ENCODE results near the gene GLB1L2. TPM values are rescaled to one million over a fixed set of nuclear protein-coding genes. Genes with fewer than 3 reads are reported as not detected.

GLB1L2 gene
- total and polyA plus RNA-seq, 2 donors, result 0.46 to 0.47 TPM

- Histone ChIP-seq H3K4me1 (ENCODE audit: control insufficient read depth in 2 of 2, insufficient read depth in 2 of 2, low read length in 2 of 2) (no peaks in the 10 kb centered on the region), H3K27me3 (ENCODE audit: control insufficient read depth in 2 of 2, insufficient read depth in 1 of 2, low read length in 1 of 2) (no peaks in the 10 kb centered on the region), H3K9me3 (ENCODE audit: control insufficient read depth in 2 of 2, insufficient read depth in 1 of 2, low read length in 1 of 2) (no peaks in the 10 kb centered on the region), H3K36me3 (ENCODE audit: control insufficient read depth in 2 of 2, insufficient read depth in 2 of 2, low read length in 1 of 2) (no peaks in the 10 kb centered on the region), H3K4me3 (ENCODE audit: low read length in 2 of 2) (no peak overlapping the region), H3K27ac (ENCODE audit: low read depth in 1 of 2, low read length in 1 of 2) (no peak overlapping the region)
- no peak for DNase-seq (ENCODE audit: low read depth in 6 of 9, low spot score in 9 of 9)
- 95% methylated on average over 16 of the region's 16 CpGs for WGBS
Measured at GRCh38 chr11:134374891-134375550, 43.2 kb downstream of the GLB1L2 start.

DNA sequence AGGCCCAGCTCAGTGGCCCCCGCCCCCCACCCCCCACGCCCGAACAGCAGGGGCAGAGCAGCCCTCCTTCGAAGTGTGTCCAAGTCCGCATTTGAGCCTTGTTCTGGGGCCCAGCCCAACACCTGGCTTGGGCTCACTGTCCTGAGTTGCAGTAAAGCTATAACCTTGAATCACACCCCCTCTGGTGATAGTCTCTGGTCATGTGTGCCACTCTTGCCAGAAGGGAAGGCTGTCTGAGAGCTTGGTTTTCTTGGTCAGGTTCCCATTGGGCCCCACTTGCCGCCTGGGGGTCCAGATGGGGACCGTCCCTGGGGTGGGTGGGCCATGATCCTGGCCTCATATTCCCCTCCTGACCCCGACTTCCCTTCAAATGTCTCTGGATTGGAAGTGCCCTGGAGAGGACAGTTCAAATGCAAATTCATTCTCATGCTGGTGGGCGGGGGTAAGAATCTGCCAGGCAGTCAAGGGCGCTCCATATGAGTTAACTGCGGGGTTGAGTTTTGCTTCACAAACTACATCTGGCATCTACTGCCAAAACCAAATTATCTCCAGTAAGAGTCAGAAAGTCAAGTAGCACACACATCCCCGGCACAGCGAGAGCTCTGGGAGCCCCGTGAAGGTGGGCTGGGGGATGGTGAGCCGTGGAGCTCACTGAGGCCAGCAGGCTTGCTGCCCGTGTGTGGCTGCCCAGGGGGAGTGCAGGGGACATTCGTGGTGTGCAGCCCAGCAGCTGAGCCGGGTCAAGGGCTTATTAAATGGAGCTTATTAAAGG lies 44.5 kb downstream of the GLB1L2 start:
- H3K4me3 ChIP-seq (ENCODE audit: low read length in 2 of 2), result no peak overlapping the region
- no peaks in the 10 kb centered on the region for H3K9me3 ChIP-seq (ENCODE audit: control insufficient read depth in 2 of 2, insufficient read depth in 1 of 2, low read length in 1 of 2)
- DNase-seq (ENCODE audit: low read depth in 6 of 9, low spot score in 9 of 9), result no peak
- no peak overlapping the region for H3K27ac ChIP-seq (ENCODE audit: low read depth in 1 of 2, low read length in 1 of 2)
- no peaks in the 10 kb centered on the region for H3K36me3 ChIP-seq (ENCODE audit: control insufficient read depth in 2 of 2, insufficient read depth in 2 of 2, low read length in 1 of 2)
- WGBS, result 87% methylated on average over 18 of the region's 18 CpGs
- H3K4me1 ChIP-seq (ENCODE audit: control insufficient read depth in 2 of 2, insufficient read depth in 2 of 2, low read length in 2 of 2), result no peaks in the 10 kb centered on the region
- no peaks in the 10 kb centered on the region for H3K27me3 ChIP-seq (ENCODE audit: control insufficient read depth in 2 of 2, insufficient read depth in 1 of 2, low read length in 1 of 2)

- 91% methylated on average over 14 of the region's 14 CpGs for whole genome bisulfite sequencing
- H3K27me3 ChIP-seq (ENCODE audit: control insufficient read depth in 2 of 2, insufficient read depth in 1 of 2, low read length in 1 of 2), result no peaks in the 10 kb centered on the region
- H3K4me1 ChIP-seq (ENCODE audit: control insufficient read depth in 2 of 2, insufficient read depth in 2 of 2, low read length in 2 of 2), result no peaks in the 10 kb centered on the region
- no peaks in the 10 kb centered on the region for H3K9me3 ChIP-seq (ENCODE audit: control insufficient read depth in 2 of 2, insufficient read depth in 1 of 2, low read length in 1 of 2)
- H3K27ac ChIP-seq (ENCODE audit: low read depth in 1 of 2, low read length in 1 of 2), result no peak overlapping the region
- H3K36me3 ChIP-seq (ENCODE audit: control insufficient read depth in 2 of 2, insufficient read depth in 2 of 2, low read length in 1 of 2), result no peaks in the 10 kb centered on the region
- no peak for DNase-seq (ENCODE audit: low read depth in 6 of 9, low spot score in 9 of 9)
- no peak overlapping the region for H3K4me3 ChIP-seq (ENCODE audit: low read length in 2 of 2)
Measured at GRCh38 chr11:134377876-134378275, 46.1 kb downstream of the GLB1L2 start.

DNA sequence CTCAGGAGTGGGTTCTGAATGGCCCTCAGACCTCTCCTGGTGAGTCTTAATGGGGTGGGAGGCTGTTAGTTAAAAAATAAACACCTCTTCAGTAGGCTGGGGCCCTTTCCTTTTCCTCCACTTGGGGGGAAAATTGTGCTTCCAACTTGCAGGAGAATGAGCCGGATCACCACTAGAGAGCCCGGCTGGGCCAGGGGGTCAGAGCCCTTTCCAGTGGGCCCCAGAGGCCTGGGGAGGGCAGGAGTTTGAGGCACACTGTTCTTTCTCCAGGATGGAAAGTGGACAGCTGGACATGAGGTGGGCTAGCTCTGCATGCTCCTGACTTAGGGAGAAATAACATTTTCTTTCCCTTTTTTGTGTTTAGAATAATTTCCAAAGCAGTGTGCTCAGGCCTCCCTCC lies 47.5 kb downstream of the GLB1L2 start:
- H3K4me1 ChIP-seq (ENCODE audit: control insufficient read depth in 2 of 2, insufficient read depth in 2 of 2, low read length in 2 of 2), result no peaks in the 10 kb centered on the region
- no peaks in the 10 kb centered on the region for H3K9me3 ChIP-seq (ENCODE audit: control insufficient read depth in 2 of 2, insufficient read depth in 1 of 2, low read length in 1 of 2)
- no peak overlapping the region for H3K4me3 ChIP-seq (ENCODE audit: low read length in 2 of 2)
- no peaks in the 10 kb centered on the region for H3K36me3 ChIP-seq (ENCODE audit: control insufficient read depth in 2 of 2, insufficient read depth in 2 of 2, low read length in 1 of 2)
- H3K27ac ChIP-seq (ENCODE audit: low read depth in 1 of 2, low read length in 1 of 2), result no peak overlapping the region
- H3K27me3 ChIP-seq (ENCODE audit: control insufficient read depth in 2 of 2, insufficient read depth in 1 of 2, low read length in 1 of 2), result peaks cover 0 to under 1% of the 10 kb centered on the region in 2 donors
- DNase-seq (ENCODE audit: low read depth in 6 of 9, low spot score in 9 of 9), result no peak
- WGBS, result 90% methylated on average over 2 of the region's 2 CpGs

DNA sequence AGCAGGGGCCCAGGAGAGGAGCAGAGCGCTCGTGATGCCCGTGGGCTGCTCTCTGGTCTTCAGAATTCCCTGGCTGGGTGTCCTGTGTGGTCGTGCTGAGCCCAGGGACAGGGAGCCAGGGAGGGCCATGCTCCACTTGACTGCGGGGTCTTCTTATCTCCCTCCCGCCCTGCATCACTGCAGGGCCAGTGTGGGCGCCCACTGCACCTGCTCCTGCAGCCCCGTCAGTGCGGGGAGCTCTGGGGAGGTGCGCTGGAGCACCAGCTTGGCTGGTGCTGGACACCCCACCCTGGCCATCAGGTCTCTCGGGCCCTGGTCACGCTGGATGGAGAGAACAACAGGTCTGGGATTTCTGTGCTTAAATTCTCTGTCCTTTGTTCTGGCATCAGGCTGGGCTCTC lies 48.4 kb downstream of the GLB1L2 start:
- no peak overlapping the region for H3K27ac ChIP-seq (ENCODE audit: low read depth in 1 of 2, low read length in 1 of 2)
- no peak overlapping the region for H3K4me3 ChIP-seq (ENCODE audit: low read length in 2 of 2)
- peaks cover 0 to 7% of the 10 kb centered on the region in 2 donors for H3K27me3 ChIP-seq (ENCODE audit: control insufficient read depth in 2 of 2, insufficient read depth in 1 of 2, low read length in 1 of 2)
- no peaks in the 10 kb centered on the region for H3K9me3 ChIP-seq (ENCODE audit: control insufficient read depth in 2 of 2, insufficient read depth in 1 of 2, low read length in 1 of 2)
- H3K36me3 ChIP-seq (ENCODE audit: control insufficient read depth in 2 of 2, insufficient read depth in 2 of 2, low read length in 1 of 2), result no peaks in the 10 kb centered on the region
- WGBS, result 92% methylated on average over 12 of the region's 12 CpGs
- DNase-seq (ENCODE audit: low read depth in 6 of 9, low spot score in 9 of 9), result no peak
- H3K4me1 ChIP-seq (ENCODE audit: control insufficient read depth in 2 of 2, insufficient read depth in 2 of 2, low read length in 2 of 2), result no peaks in the 10 kb centered on the region

DNA sequence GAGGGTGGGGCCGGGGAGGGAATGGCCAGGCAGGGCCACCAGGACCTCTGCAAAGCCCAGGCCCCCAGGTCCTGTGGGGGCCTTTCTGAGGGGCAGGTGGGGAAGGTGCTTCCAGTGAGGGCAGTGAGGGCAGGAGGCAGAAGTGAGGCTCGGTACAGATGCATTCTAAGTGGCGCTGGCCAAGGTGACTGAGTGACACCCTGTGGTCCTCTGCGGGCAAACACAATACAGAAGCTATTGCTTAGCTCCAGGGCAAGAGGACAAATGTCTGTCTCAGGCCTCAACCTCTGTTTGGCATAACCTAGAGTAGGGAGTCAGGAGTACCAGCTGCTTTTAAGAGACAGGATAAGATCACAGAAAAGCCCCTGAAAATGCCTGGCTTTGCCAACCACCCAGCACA lies 49.0 kb downstream of the GLB1L2 start:
- Histone ChIP-seq H3K4me3 (ENCODE audit: low read length in 2 of 2) (no peak overlapping the region), H3K36me3 (ENCODE audit: control insufficient read depth in 2 of 2, insufficient read depth in 2 of 2, low read length in 1 of 2) (no peaks in the 10 kb centered on the region), H3K9me3 (ENCODE audit: control insufficient read depth in 2 of 2, insufficient read depth in 1 of 2, low read length in 1 of 2) (no peaks in the 10 kb centered on the region), H3K27me3 (ENCODE audit: control insufficient read depth in 2 of 2, insufficient read depth in 1 of 2, low read length in 1 of 2) (peaks cover 0 to 8% of the 10 kb centered on the region in 2 donors), H3K27ac (ENCODE audit: low read depth in 1 of 2, low read length in 1 of 2) (no peak overlapping the region), H3K4me1 (ENCODE audit: control insufficient read depth in 2 of 2, insufficient read depth in 2 of 2, low read length in 2 of 2) (peaks cover 0 to 5% of the 10 kb centered on the region in 2 donors)
- WGBS, result 85% methylated on average over 4 of the region's 4 CpGs
- DNase-seq (ENCODE audit: low read depth in 6 of 9, low spot score in 9 of 9), result no peak

DNA sequence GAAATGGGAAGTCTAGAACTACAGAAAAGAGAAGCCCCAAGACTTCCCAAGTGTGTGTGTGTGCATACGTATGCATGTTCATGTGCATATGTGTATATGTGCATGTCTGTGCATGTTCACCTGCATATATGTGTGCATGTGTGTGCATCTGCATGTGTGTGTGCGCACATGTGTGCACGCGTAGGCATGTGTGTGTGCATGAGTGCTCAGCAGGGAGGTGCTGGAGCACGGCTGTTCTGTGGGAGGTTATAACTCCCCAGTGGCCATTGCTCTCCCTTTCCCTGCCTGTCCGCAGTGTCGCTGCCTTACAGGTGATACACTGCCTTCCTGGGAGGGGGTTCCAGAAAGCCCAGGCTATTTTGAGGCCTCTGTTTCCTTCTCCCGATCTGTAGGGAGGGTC lies 50.5 kb downstream of the GLB1L2 start:
- DNase-seq (ENCODE audit: low read depth in 6 of 9, low spot score in 9 of 9), result no peak
- H3K27me3 ChIP-seq (ENCODE audit: control insufficient read depth in 2 of 2, insufficient read depth in 1 of 2, low read length in 1 of 2), result peaks cover 0 to 8% of the 10 kb centered on the region in 2 donors
- H3K9me3 ChIP-seq (ENCODE audit: control insufficient read depth in 2 of 2, insufficient read depth in 1 of 2, low read length in 1 of 2), result no peaks in the 10 kb centered on the region
- H3K36me3 ChIP-seq (ENCODE audit: control insufficient read depth in 2 of 2, insufficient read depth in 2 of 2, low read length in 1 of 2), result no peaks in the 10 kb centered on the region
- no peak overlapping the region for H3K27ac ChIP-seq (ENCODE audit: low read depth in 1 of 2, low read length in 1 of 2)
- no peak overlapping the region for H3K4me3 ChIP-seq (ENCODE audit: low read length in 2 of 2)
- H3K4me1 ChIP-seq (ENCODE audit: control insufficient read depth in 2 of 2, insufficient read depth in 2 of 2, low read length in 2 of 2), result peaks cover 0 to 19% of the 10 kb centered on the region in 2 donors
- WGBS, result 95% methylated on average over 8 of the region's 8 CpGs

DNA sequence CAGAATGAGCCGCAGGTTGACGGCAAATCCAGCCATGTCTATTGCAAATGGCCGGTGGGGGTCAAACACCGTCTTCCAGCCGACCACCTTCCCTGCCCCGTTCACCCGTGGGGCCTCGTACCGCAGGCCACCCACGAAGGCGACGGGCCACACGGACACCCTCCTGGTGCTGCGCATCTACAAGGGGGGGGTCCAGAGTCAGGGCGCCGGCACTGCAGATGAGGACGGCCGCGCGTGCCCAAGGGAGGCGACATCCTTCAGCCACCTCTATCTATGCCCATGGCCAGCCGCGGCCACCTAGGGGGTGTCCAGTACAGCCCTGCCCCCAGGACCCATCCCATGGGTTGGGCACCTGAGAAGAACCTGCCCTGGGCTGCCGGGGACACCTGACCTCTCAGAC lies 51.0 kb downstream of the GLB1L2 start:
- no peaks in the 10 kb centered on the region for H3K36me3 ChIP-seq (ENCODE audit: control insufficient read depth in 2 of 2, insufficient read depth in 2 of 2, low read length in 1 of 2)
- no peak for DNase-seq (ENCODE audit: low read depth in 6 of 9, low spot score in 9 of 9)
- H3K27me3 ChIP-seq (ENCODE audit: control insufficient read depth in 2 of 2, insufficient read depth in 1 of 2, low read length in 1 of 2), result peaks cover 0 to 10% of the 10 kb centered on the region in 2 donors
- H3K4me1 ChIP-seq (ENCODE audit: control insufficient read depth in 2 of 2, insufficient read depth in 2 of 2, low read length in 2 of 2), result peaks cover 0 to 20% of the 10 kb centered on the region in 2 donors
- H3K27ac ChIP-seq (ENCODE audit: low read depth in 1 of 2, low read length in 1 of 2), result no peak overlapping the region
- WGBS, result 97% methylated on average over 24 of the region's 24 CpGs
- H3K9me3 ChIP-seq (ENCODE audit: control insufficient read depth in 2 of 2, insufficient read depth in 1 of 2, low read length in 1 of 2), result no peaks in the 10 kb centered on the region
- no peak overlapping the region for H3K4me3 ChIP-seq (ENCODE audit: low read length in 2 of 2)

DNA sequence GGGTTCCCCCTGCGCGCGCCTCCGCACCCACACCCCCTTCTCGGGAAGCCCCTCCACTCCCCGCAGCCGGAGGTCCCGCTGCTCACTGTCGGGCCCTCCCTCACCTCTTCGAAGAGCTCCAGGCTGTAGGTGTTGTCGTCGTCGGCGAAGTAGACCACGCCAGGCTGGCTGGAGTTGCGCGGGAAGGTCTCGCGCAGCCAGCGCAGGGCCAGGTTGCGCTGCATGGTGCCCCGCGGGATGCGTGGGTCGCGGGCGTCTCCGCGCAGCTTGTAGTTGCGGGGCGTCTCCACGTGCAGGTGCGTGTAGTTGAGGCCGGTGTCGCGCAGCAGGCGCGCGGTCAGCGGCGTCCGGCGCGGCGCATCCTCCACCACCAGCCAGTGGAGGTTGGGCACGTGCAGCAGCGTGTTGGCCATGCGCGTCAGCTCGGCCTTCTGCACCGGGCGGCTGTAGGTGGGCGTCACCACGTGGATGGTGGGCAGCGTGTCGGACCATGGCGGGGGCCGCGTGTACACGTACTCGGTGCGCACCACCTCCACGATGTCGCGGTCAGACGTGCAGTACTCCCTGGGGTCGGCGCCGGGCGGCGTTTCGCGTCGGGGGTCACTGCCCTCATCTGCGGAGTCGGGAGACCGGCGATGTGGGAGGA lies 51.9 kb downstream of the GLB1L2 start:
- peaks cover 0 to 11% of the 10 kb centered on the region in 2 donors for H3K27me3 ChIP-seq (ENCODE audit: control insufficient read depth in 2 of 2, insufficient read depth in 1 of 2, low read length in 1 of 2)
- no peak for DNase-seq (ENCODE audit: low read depth in 6 of 9, low spot score in 9 of 9)
- no peak overlapping the region for H3K4me3 ChIP-seq (ENCODE audit: low read length in 2 of 2)
- H3K4me1 ChIP-seq (ENCODE audit: control insufficient read depth in 2 of 2, insufficient read depth in 2 of 2, low read length in 2 of 2), result peaks cover 0 to 20% of the 10 kb centered on the region in 2 donors
- no peak overlapping the region for H3K27ac ChIP-seq (ENCODE audit: low read depth in 1 of 2, low read length in 1 of 2)
- WGBS, result 97% methylated on average over 78 of the region's 78 CpGs
- no peaks in the 10 kb centered on the region for H3K9me3 ChIP-seq (ENCODE audit: control insufficient read depth in 2 of 2, insufficient read depth in 1 of 2, low read length in 1 of 2)
- no peaks in the 10 kb centered on the region for H3K36me3 ChIP-seq (ENCODE audit: control insufficient read depth in 2 of 2, insufficient read depth in 2 of 2, low read length in 1 of 2)

All from thymus (tissue), 11 donors.